ENCODE results near the gene HAND2.

Gene HAND2

DNA sequence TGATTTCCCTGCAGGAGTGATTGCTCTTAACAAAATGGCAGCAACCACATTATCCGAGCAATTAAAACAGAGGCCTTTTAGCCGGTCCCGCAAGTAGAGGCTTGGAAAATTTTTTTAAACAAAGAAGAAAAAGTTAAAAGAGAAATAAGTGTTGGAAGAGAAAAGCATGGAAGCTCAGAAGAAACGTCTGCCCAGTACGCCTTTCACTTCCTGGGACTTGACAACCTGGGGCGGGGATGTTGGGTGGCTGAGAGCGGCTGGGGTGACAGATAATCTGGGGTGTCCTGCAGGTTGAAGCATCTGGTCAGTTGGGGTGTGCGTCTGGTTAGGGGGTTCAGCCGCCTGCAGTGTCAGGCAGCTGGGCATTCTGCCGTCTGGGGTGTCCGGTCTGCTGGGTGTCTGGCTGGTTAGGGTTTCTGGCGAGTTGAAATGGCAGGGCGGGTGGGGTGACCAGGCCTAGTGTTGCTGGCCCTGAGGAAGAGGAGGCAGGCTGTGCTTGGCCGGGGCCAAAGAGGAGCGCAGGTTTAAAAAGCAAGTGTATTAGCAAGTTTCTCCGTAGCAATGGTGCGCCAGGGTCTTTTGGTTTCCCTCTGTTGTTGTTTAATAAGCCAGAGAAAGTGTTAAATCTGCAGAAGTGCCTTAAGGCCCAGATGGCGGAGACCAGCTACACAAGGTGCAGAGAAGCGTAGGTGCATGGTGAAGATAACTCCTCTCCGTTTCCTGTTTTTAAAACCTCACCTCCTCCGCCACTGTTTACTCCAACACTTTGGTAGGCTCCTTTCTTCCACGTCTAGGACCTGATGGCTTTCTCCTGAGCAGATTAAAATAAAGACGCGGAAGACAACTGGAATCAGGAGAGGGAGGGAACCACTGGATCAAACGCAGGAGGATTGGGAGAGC, 5.6 kb downstream of the HAND2 start:
- no peak overlapping the region for H3K4me3 ChIP-seq (ENCODE audit: low read depth, low read length)
- TF ChIP-seq, protein P1, sequence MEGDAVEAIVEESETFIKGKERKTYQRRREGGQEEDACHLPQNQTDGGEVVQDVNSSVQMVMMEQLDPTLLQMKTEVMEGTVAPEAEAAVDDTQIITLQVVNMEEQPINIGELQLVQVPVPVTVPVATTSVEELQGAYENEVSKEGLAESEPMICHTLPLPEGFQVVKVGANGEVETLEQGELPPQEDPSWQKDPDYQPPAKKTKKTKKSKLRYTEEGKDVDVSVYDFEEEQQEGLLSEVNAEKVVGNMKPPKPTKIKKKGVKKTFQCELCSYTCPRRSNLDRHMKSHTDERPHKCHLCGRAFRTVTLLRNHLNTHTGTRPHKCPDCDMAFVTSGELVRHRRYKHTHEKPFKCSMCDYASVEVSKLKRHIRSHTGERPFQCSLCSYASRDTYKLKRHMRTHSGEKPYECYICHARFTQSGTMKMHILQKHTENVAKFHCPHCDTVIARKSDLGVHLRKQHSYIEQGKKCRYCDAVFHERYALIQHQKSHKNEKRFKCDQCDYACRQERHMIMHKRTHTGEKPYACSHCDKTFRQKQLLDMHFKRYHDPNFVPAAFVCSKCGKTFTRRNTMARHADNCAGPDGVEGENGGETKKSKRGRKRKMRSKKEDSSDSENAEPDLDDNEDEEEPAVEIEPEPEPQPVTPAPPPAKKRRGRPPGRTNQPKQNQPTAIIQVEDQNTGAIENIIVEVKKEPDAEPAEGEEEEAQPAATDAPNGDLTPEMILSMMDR (IDR thresholded peaks at IDR 0.05; ENCODE audit: low read depth, low read length), result no peak
- no peaks in the 10 kb centered on the region for H3K27me3 ChIP-seq (ENCODE audit: insufficient read depth, low read depth, severe bottlenecking)
- DNase-seq, result no peak
- H3K27ac ChIP-seq, result no peak overlapping the region
- H3K9me3 ChIP-seq (ENCODE audit: severe bottlenecking), result peaks cover 11% of the 10 kb centered on the region
- H3K36me3 ChIP-seq, result peaks cover 21% of the 10 kb centered on the region

GRCh38 chr4:173522951-173523395, 7.1 kb downstream of the HAND2 start:
- H3K27ac ChIP-seq, result peak overlapping the region; percentile 85
- DNase-seq, result no peak
- H3K36me3 ChIP-seq, result peaks cover 21% of the 10 kb centered on the region
- H3K9me3 ChIP-seq (ENCODE audit: severe bottlenecking), result peaks cover 11% of the 10 kb centered on the region
- no peaks in the 10 kb centered on the region for H3K27me3 ChIP-seq (ENCODE audit: insufficient read depth, low read depth, severe bottlenecking)
- TF ChIP-seq, protein P1 (IDR thresholded peaks at IDR 0.05; ENCODE audit: low read depth, low read length), result no peak
- peak overlapping the region; percentile 58 for H3K4me3 ChIP-seq (ENCODE audit: low read depth, low read length)

DNA sequence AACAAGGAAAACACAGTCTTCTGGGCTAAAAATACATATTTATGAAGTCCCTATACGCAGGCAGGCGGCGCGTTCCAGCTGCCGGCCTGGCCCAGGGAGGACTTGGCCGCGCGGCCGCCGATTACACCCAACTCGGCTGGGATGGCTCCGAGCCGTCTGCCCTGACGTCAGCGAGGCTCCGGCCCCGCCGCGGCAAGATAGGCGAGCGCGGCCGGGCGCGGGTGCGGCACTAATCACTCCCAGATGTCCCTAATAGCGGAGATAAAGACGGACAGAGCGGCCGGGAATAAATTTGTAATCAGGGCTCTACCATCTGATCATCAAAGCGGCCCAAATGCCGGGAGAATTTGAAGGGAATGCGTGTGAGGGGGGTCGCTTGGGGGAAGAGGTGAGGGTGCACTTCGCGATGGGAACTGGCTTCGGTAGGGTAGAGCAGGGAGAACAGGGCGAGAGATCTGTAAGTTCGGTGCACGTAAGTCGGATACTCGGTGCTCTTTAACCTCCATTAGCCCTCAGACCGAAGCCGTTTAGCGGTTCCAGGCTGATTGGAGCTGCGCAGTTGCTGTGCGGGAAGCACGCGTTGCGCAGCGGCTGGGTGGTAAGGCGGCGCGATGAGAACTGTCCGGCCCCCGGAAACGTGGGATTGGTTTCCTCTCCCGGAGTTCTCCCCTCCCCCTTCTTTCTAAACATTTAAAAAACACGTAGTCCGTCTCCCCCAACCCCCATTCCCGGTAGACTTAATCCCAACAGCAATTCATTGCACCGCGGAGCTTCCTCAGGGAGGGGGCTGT, 7.7 kb downstream of the HAND2 start:
- DNase-seq, result peak; percentile 87
- Histone ChIP-seq H3K27me3 (ENCODE audit: insufficient read depth, low read depth, severe bottlenecking) (no peaks in the 10 kb centered on the region), H3K36me3 (peaks cover 21% of the 10 kb centered on the region), H3K4me3 (ENCODE audit: low read depth, low read length) (peak overlapping the region; percentile 58), H3K9me3 (ENCODE audit: severe bottlenecking) (peaks cover 8% of the 10 kb centered on the region), H3K27ac (peak overlapping the region; percentile 85)
- TF ChIP-seq, protein P1 (IDR thresholded peaks at IDR 0.05; ENCODE audit: low read depth, low read length), result no peak

GRCh38 chr4:173521467-173522159, 8.4 kb downstream of the HAND2 start:
- H3K27me3 ChIP-seq (ENCODE audit: insufficient read depth, low read depth, severe bottlenecking), result no peaks in the 10 kb centered on the region
- peaks cover 8% of the 10 kb centered on the region for H3K9me3 ChIP-seq (ENCODE audit: severe bottlenecking)
- H3K36me3 ChIP-seq, result peaks cover 15% of the 10 kb centered on the region
- peak overlapping the region; percentile 85 for H3K27ac ChIP-seq
- no peak for DNase-seq
- H3K4me3 ChIP-seq (ENCODE audit: low read depth, low read length), result peak overlapping the region; percentile 58
- TF ChIP-seq, protein P1 (IDR thresholded peaks at IDR 0.05; ENCODE audit: low read depth, low read length), result no peak

- TF ChIP-seq, protein P1 (IDR thresholded peaks at IDR 0.05; ENCODE audit: low read depth, low read length), result peak; percentile 49
- Histone ChIP-seq H3K27ac (no peak overlapping the region; the same call in 1 of the 2 replicates), H3K9me3 (ENCODE audit: severe bottlenecking) (peaks cover 8% of the 10 kb centered on the region), H3K4me3 (ENCODE audit: low read depth, low read length) (peak overlapping the region; percentile 58), H3K36me3 (peaks cover 11% of the 10 kb centered on the region), H3K27me3 (ENCODE audit: insufficient read depth, low read depth, severe bottlenecking) (no peaks in the 10 kb centered on the region)
- DNase-seq, result peak; percentile 50
Observed at GRCh38 chr4:173520921-173521466, 9.0 kb downstream of the HAND2 start.

All from WERI-Rb-1 (cell line).